Adrenal gland (tissue), 5 donors: ENCODE results near the gene URM1.

Experiments
- POLR2A ChIP-seq, 2 donors: fragments of 450-650 bp; IDR thresholded peaks; one replicate each; pipeline ENCODE4 v1.6.1; 2017; ENCODE audit warnings: antibody characterized with exemption in 2 of 2, mild to moderate bottlenecking in 2 of 2, moderate library complexity in 1 of 2
- TF ChIP-seq, protein P1 (sequence below), 6 experiments: fragments of 450-650 bp in 4 of 6; fragments of 200-600 bp in 2 of 6; sonication (generic) in 1 of 6; IDR thresholded peaks; 1 replicate in 5 of 6; 2 replicates in 1 of 6; pipeline versions ENCODE4 v1.5.1 to v1.8.0; 2016 to 2021; ENCODE audit warnings: antibody characterized with exemption in 6 of 6, mild to moderate bottlenecking in 2 of 6, moderate library complexity in 1 of 6
- donor health status: DM: no; HTN: no; CAD: no.

DNA sequence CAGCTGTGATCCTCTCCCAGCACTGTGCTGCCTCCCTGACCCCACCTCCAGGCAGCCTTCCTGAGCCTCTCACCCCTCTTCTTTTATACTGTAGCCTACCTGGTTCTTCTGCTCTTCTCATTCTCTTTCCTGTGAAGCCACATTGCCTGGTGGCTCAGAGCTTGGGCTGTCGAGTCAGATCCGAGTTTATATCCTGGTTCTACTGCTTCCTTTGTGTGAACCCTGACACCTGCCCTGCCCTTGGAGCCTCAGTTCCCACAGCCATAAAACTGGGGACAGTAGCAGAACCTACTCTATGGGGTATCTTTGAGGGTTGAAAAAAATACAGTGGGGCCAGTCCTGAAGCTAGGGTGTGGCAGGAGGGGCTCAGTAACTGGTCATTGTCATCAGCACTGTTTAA lies 22.0 kb upstream of the URM1 start:
- TF ChIP-seq, protein P1, sequence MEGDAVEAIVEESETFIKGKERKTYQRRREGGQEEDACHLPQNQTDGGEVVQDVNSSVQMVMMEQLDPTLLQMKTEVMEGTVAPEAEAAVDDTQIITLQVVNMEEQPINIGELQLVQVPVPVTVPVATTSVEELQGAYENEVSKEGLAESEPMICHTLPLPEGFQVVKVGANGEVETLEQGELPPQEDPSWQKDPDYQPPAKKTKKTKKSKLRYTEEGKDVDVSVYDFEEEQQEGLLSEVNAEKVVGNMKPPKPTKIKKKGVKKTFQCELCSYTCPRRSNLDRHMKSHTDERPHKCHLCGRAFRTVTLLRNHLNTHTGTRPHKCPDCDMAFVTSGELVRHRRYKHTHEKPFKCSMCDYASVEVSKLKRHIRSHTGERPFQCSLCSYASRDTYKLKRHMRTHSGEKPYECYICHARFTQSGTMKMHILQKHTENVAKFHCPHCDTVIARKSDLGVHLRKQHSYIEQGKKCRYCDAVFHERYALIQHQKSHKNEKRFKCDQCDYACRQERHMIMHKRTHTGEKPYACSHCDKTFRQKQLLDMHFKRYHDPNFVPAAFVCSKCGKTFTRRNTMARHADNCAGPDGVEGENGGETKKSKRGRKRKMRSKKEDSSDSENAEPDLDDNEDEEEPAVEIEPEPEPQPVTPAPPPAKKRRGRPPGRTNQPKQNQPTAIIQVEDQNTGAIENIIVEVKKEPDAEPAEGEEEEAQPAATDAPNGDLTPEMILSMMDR (IDR thresholded peaks at IDR 0.05), result no peak
- TF ChIP-seq POLR2A (IDR thresholded peaks at IDR 0.05), result no peak
